Mesenchymal stem cell (in vitro differentiated cells and primary cell): ENCODE measurements around the gene SDC1.

Source experiments
- DNase-seq: peaks from one replicate; pipeline ENCODE4 v3.0.0-alpha.2; 2013
- H2AFZ ChIP-seq: one replicate; pipeline ENCODE4 v1.6.1; 2013; ENCODE audit warnings: low read depth, mild to moderate bottlenecking, control low read depth, inconsistent platforms, low read length, moderate library complexity
- H2AK5ac ChIP-seq: 2 replicates; pipeline ENCODE4 v1.6.1; 2013; ENCODE audit warnings: low read length, moderate library complexity, mild to moderate bottlenecking, inconsistent platforms; ENCODE audit not compliant: severe bottlenecking
- H2BK120ac ChIP-seq: one replicate; pipeline ENCODE4 v1.6.1; 2013; ENCODE audit warnings: low read depth, mild to moderate bottlenecking, inconsistent platforms, low read length, moderate library complexity
- H2BK12ac ChIP-seq, 2 experiments: one replicate each; pipeline ENCODE4 v1.6.1; 2013; ENCODE audit warnings: inconsistent platforms in 2 of 2, low read length in 2 of 2, mild to moderate bottlenecking in 2 of 2, moderate library complexity in 2 of 2, control low read depth in 1 of 2
- H2BK15ac ChIP-seq: one replicate; pipeline ENCODE4 v1.6.1; 2013; ENCODE audit warnings: mild to moderate bottlenecking, low read depth, inconsistent platforms; ENCODE audit not compliant: poor library complexity, severe bottlenecking
- H2BK5ac ChIP-seq: 2 replicates; pipeline ENCODE4 v1.6.1; 2013; ENCODE audit warnings: low read depth, mild to moderate bottlenecking, low read length, control low read depth, inconsistent platforms; ENCODE audit not compliant: poor library complexity, severe bottlenecking
- H3K14ac ChIP-seq, 2 experiments: one replicate each; pipeline ENCODE4 v1.6.1; 2013; ENCODE audit warnings: inconsistent platforms in 2 of 2, low read length in 2 of 2, control low read depth in 1 of 2, mild to moderate bottlenecking in 1 of 2, moderate library complexity in 1 of 2
- H3K18ac ChIP-seq, 2 experiments: one replicate each; pipeline ENCODE4 v1.6.1; 2013; ENCODE audit warnings: inconsistent platforms in 2 of 2, low read length in 2 of 2, control low read depth in 1 of 2, low read depth in 1 of 2, mild to moderate bottlenecking in 1 of 2
- H3K23ac ChIP-seq, 2 experiments: one replicate each; pipeline ENCODE4 v1.6.1; 2013; ENCODE audit warnings: inconsistent platforms in 2 of 2, low read length in 2 of 2, mild to moderate bottlenecking in 2 of 2, moderate library complexity in 2 of 2, control low read depth in 1 of 2
- H3K27ac ChIP-seq: 2 replicates; pipeline ENCODE4 v1.5.1; 2013; ENCODE audit warnings: mild to moderate bottlenecking, moderate library complexity, low read length, control low read depth, inconsistent platforms; ENCODE audit not compliant: poor library complexity, severe bottlenecking
- H3K27me3 ChIP-seq, 2 experiments: 2 replicates each; pipeline versions ENCODE4 v1.6.1 to v1.7.0; 2013; ENCODE audit warnings: low read length in 2 of 2, mild to moderate bottlenecking in 2 of 2, moderate library complexity in 2 of 2, control low read depth in 1 of 2, inconsistent platforms in 1 of 2; ENCODE audit not compliant: control insufficient read depth in 1 of 2, insufficient read depth in 1 of 2
- H3K36me3 ChIP-seq, 2 experiments: 2 replicates each; pipeline versions ENCODE4 v1.6.1 to v1.7.0; 2013; ENCODE audit warnings: low read length in 2 of 2, control low read depth in 1 of 2, inconsistent platforms in 1 of 2, low read depth in 1 of 2, mild to moderate bottlenecking in 1 of 2; ENCODE audit not compliant: insufficient read depth in 2 of 2, control insufficient read depth in 1 of 2
- H3K4ac ChIP-seq, 2 experiments: one replicate each; pipeline ENCODE4 v1.6.1; 2013; ENCODE audit warnings: inconsistent platforms in 2 of 2, low read length in 2 of 2, mild to moderate bottlenecking in 2 of 2, moderate library complexity in 2 of 2, control low read depth in 1 of 2, low read depth in 1 of 2
- H3K4me1 ChIP-seq: 2 replicates; pipeline ENCODE4 v1.6.1; 2013; ENCODE audit warnings: low read depth, low read length, control low read depth; ENCODE audit not compliant: control insufficient read depth, insufficient read depth
- H3K4me2 ChIP-seq: 2 replicates; pipeline ENCODE4 v1.6.1; 2013; ENCODE audit warnings: low read length, mild to moderate bottlenecking, inconsistent platforms; ENCODE audit not compliant: poor library complexity, severe bottlenecking
- H3K4me3 ChIP-seq, 2 experiments: 2 replicates each; pipeline versions ENCODE4 v1.5.1 to v1.7.0; 2013; ENCODE audit warnings: low read length in 2 of 2, mild to moderate bottlenecking in 2 of 2, control low read depth in 1 of 2, low read depth in 1 of 2; ENCODE audit not compliant: insufficient read depth in 1 of 2
- H3K79me1 ChIP-seq: replicated peaks from 2 replicates; pipeline ENCODE4 v1.6.1; 2013; ENCODE audit warnings: mild to moderate bottlenecking, control low read depth, low read length, inconsistent platforms; ENCODE audit not compliant: poor library complexity, severe bottlenecking
- H3K9ac ChIP-seq: 2 replicates; pipeline ENCODE4 v1.7.0; 2013; ENCODE audit warnings: mild to moderate bottlenecking, low read length, moderate library complexity
- H3K9me3 ChIP-seq: 2 replicates; pipeline ENCODE4 v1.7.0; 2013; ENCODE audit warnings: mild to moderate bottlenecking, low read length; ENCODE audit not compliant: control insufficient read depth
- H4K8ac ChIP-seq: one replicate; pipeline ENCODE4 v1.6.1; 2013; ENCODE audit warnings: inconsistent platforms, mild to moderate bottlenecking, low read length, moderate library complexity
- H4K91ac ChIP-seq: one replicate; pipeline ENCODE4 v1.6.1; 2013; ENCODE audit warnings: mild to moderate bottlenecking, low read length, inconsistent platforms
- WGBS: methylation state at CpG from one replicate; pipeline ENCODE4 v1.1.7; 2013; ENCODE audit warnings: mixed read lengths; 5-methylcytosine and 5-hydroxymethylcytosine counted together

The SDC1 gene

GRCh38 chr2:20264629-20265028 is 39.7 kb upstream of the SDC1 start:
- no peak overlapping the region for H4K91ac ChIP-seq
- no peak overlapping the region for H3K4ac ChIP-seq
- no peak overlapping the region for H2BK15ac ChIP-seq
- no peak for DNase-seq
- no peak overlapping the region for H3K4me2 ChIP-seq
- no peak overlapping the region for H2BK5ac ChIP-seq
- 92% methylated on average over 2 of the region's 2 CpGs for WGBS
- no peak overlapping the region for H2AK5ac ChIP-seq
- no peaks in the 10 kb centered on the region for H3K4me1 ChIP-seq
- H4K8ac ChIP-seq = no peak overlapping the region
- no peak overlapping the region for H3K23ac ChIP-seq
- H3K18ac ChIP-seq = no peak overlapping the region
- no peaks in the 10 kb centered on the region for H3K27me3 ChIP-seq
- no peak overlapping the region for H2BK120ac ChIP-seq
- no peak overlapping the region for H3K9ac ChIP-seq
- no peak overlapping the region for H3K27ac ChIP-seq
- no peak overlapping the region for H3K4me3 ChIP-seq
- H2BK12ac ChIP-seq = no peak overlapping the region
- peaks cover 3% of the 10 kb centered on the region for H3K79me1 ChIP-seq
- H3K9me3 ChIP-seq = no peaks in the 10 kb centered on the region
- peaks cover 12 to 65% of the 10 kb centered on the region in 2 experiments for H3K36me3 ChIP-seq
- H2AFZ ChIP-seq = no peak overlapping the region
- H3K14ac ChIP-seq = no peak overlapping the region

- Histone ChIP-seq H3K18ac (no peak overlapping the region), H3K27me3 (no peaks in the 10 kb centered on the region), H3K36me3 (peaks cover 17 to 92% of the 10 kb centered on the region in 2 experiments), H3K4me3 (no peak overlapping the region), H3K14ac (no peak overlapping the region), H2AK5ac (no peak overlapping the region), H3K4me2 (no peak overlapping the region), H4K8ac (no peak overlapping the region), H3K79me1 (peaks cover 13% of the 10 kb centered on the region), H3K27ac (no peak overlapping the region), H2BK12ac (no peak overlapping the region), H4K91ac (no peak overlapping the region), H3K4ac (no peak overlapping the region), H3K9ac (no peak overlapping the region), H3K23ac (no peak overlapping the region), H2BK15ac (no peak overlapping the region), H2AFZ (no peak overlapping the region), H2BK5ac (no peak overlapping the region), H3K4me1 (no peaks in the 10 kb centered on the region), H3K9me3 (no peaks in the 10 kb centered on the region), H2BK120ac (no peak overlapping the region)
- DNase-seq = no peak
- WGBS = no CpG with 5 or more reads among the region's 1 CpG
Measured at GRCh38 chr2:20257411-20257810, 32.5 kb upstream of the SDC1 start.

- Histone ChIP-seq H3K9ac (no peak overlapping the region), H3K14ac (no peak overlapping the region), H3K4me1 (no peaks in the 10 kb centered on the region), H3K4me2 (no peak overlapping the region), H3K36me3 (peaks cover 12 to 94% of the 10 kb centered on the region in 2 experiments), H3K4ac (no peak overlapping the region), H3K79me1 (peaks cover 15% of the 10 kb centered on the region), H3K9me3 (no peaks in the 10 kb centered on the region), H4K91ac (no peak overlapping the region), H2BK5ac (no peak overlapping the region), H3K18ac (no peak overlapping the region), H2AFZ (no peak overlapping the region), H2BK15ac (no peak overlapping the region), H3K27ac (no peak overlapping the region), H2AK5ac (no peak overlapping the region), H4K8ac (no peak overlapping the region), H2BK12ac (no peak overlapping the region), H2BK120ac (no peak overlapping the region), H3K23ac (no peak overlapping the region), H3K4me3 (no peak overlapping the region), H3K27me3 (no peaks in the 10 kb centered on the region)
- 92% methylated on average over 4 of the region's 4 CpGs for WGBS
- DNase-seq = no peak
Measured at GRCh38 chr2:20254731-20255130, 29.8 kb upstream of the SDC1 start.

GRCh38 chr2:20250436-20250835 is 25.5 kb upstream of the SDC1 start:
- no peak overlapping the region for H2AFZ ChIP-seq

More at GRCh38 chr2:20250436-20250835, 25.5 kb upstream of the SDC1 start:
- no peak overlapping the region for H4K8ac ChIP-seq
- no peak overlapping the region for H2BK5ac ChIP-seq
- H3K9ac ChIP-seq = no peak overlapping the region
- no peak overlapping the region for H3K4ac ChIP-seq
- H3K9me3 ChIP-seq = no peaks in the 10 kb centered on the region
- no peak overlapping the region for H3K4me3 ChIP-seq
- peaks cover 14% of the 10 kb centered on the region for H3K79me1 ChIP-seq
- no peak overlapping the region for H4K91ac ChIP-seq
- no peak overlapping the region for H2AK5ac ChIP-seq
- H3K23ac ChIP-seq = no peak overlapping the region
- no peak overlapping the region for H2BK15ac ChIP-seq
- no peak overlapping the region for H3K14ac ChIP-seq
- DNase-seq = no peak
- H3K4me1 ChIP-seq = no peaks in the 10 kb centered on the region
- H3K36me3 ChIP-seq = peaks cover 22 to 91% of the 10 kb centered on the region in 2 experiments
- H3K27me3 ChIP-seq = no peaks in the 10 kb centered on the region
- no peak overlapping the region for H3K27ac ChIP-seq
- no peak overlapping the region for H2BK12ac ChIP-seq
- H2BK120ac ChIP-seq = no peak overlapping the region
- H3K4me2 ChIP-seq = no peak overlapping the region
- H3K18ac ChIP-seq = no peak overlapping the region
